ENCODE data around the gene CFAP97D1.

The CFAP97D1 gene

DNA sequence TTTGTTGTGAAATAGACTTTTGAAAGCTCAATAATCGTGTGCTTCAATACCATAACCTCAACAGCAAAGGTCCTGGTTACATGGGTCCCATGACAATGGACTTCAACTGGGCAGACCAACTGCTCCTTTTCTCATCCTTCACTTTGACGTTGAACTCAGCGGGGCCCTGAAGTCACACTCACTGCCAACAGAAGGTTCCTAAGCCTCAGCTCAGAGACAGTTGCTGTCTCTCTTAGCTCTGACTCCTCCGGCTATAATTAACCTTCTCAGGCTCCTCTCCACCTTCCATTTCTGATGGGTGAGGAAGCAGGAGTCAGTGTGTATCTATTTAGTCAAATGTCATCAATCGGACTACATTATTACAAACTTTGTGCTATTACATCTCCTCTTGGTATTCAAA, 28.9 kb downstream of the CFAP97D1 start:
- H3K36me3 ChIP-seq (replicated peaks; ENCODE audit: low read depth, low read length) = no peaks in the 10 kb centered on the region
- no peaks in the 10 kb centered on the region for H3K9me3 ChIP-seq (ENCODE audit: insufficient read depth, low read length)
- no peaks in the 10 kb centered on the region for H3K4me1 ChIP-seq (ENCODE audit: low read length)
- H3K9ac ChIP-seq (ENCODE audit: low read length) = no peak overlapping the region
- TF ChIP-seq, protein P1, sequence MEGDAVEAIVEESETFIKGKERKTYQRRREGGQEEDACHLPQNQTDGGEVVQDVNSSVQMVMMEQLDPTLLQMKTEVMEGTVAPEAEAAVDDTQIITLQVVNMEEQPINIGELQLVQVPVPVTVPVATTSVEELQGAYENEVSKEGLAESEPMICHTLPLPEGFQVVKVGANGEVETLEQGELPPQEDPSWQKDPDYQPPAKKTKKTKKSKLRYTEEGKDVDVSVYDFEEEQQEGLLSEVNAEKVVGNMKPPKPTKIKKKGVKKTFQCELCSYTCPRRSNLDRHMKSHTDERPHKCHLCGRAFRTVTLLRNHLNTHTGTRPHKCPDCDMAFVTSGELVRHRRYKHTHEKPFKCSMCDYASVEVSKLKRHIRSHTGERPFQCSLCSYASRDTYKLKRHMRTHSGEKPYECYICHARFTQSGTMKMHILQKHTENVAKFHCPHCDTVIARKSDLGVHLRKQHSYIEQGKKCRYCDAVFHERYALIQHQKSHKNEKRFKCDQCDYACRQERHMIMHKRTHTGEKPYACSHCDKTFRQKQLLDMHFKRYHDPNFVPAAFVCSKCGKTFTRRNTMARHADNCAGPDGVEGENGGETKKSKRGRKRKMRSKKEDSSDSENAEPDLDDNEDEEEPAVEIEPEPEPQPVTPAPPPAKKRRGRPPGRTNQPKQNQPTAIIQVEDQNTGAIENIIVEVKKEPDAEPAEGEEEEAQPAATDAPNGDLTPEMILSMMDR (IDR thresholded peaks at IDR 0.05; ENCODE audit: low read depth, low read length) = no peak
- no peak for TF ChIP-seq EZH2phosphoT487 (IDR thresholded peaks at IDR 0.05; ENCODE audit: low read depth)
- H2AFZ ChIP-seq (ENCODE audit: low read depth, low read length) = no peak overlapping the region
- peaks cover 3% of the 10 kb centered on the region; the same call in 1 of the 2 replicates for H3K27me3 ChIP-seq (ENCODE audit: low read depth, low read length)
- H3K27ac ChIP-seq (ENCODE audit: low read length) = no peak overlapping the region
- no peaks in the 10 kb centered on the region for H3K79me2 ChIP-seq (ENCODE audit: low read length)
- H3K4me3 ChIP-seq (ENCODE audit: low read length) = no peak overlapping the region
- no peaks in the 10 kb centered on the region for H4K20me1 ChIP-seq (ENCODE audit: insufficient read depth, low read length)
- no peak overlapping the region for H3K4me2 ChIP-seq (ENCODE audit: low read length)

DNA sequence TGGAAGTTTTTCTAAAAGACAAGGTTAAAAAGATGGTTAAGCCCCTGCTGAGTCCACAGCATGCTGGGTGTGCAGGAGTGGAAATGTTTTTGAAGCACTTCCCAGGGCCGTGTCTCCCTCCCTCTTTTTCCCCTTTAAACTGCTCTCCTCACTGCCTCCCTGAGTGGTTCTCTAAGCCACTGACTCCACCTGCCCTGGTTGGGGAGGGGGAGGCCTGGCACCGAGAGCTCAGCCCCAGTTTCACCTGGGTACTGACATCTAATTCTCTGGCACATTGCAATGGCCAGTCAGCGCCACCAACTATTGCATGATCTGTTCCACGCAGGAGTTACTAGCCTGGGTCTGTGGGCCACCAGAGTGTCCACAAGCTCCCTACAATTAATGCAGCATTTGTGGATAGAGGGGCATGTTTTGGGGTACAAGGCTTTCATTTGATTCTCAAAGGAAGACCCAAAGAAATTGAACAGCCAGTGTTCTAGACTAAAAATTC, 30.0 kb downstream of the CFAP97D1 start:
- H3K36me3 ChIP-seq (replicated peaks; ENCODE audit: low read depth, low read length) = no peaks in the 10 kb centered on the region
- H3K79me2 ChIP-seq (ENCODE audit: low read length) = no peaks in the 10 kb centered on the region
- H4K20me1 ChIP-seq (ENCODE audit: insufficient read depth, low read length) = no peaks in the 10 kb centered on the region
- TF ChIP-seq, protein P1 (IDR thresholded peaks at IDR 0.05; ENCODE audit: low read depth, low read length) = no peak
- TF ChIP-seq EZH2phosphoT487 (IDR thresholded peaks at IDR 0.05; ENCODE audit: low read depth) = no peak
- no peaks in the 10 kb centered on the region for H3K4me1 ChIP-seq (ENCODE audit: low read length)
- H2AFZ ChIP-seq (ENCODE audit: low read depth, low read length) = no peak overlapping the region
- H3K4me3 ChIP-seq (ENCODE audit: low read length) = no peak overlapping the region
- no peak overlapping the region for H3K27ac ChIP-seq (ENCODE audit: low read length)
- H3K9me3 ChIP-seq (ENCODE audit: insufficient read depth, low read length) = no peaks in the 10 kb centered on the region
- no peaks in the 10 kb centered on the region for H3K27me3 ChIP-seq (ENCODE audit: low read depth, low read length)
- no peak overlapping the region for H3K4me2 ChIP-seq (ENCODE audit: low read length)
- H3K9ac ChIP-seq (ENCODE audit: low read length) = no peak overlapping the region

DNA sequence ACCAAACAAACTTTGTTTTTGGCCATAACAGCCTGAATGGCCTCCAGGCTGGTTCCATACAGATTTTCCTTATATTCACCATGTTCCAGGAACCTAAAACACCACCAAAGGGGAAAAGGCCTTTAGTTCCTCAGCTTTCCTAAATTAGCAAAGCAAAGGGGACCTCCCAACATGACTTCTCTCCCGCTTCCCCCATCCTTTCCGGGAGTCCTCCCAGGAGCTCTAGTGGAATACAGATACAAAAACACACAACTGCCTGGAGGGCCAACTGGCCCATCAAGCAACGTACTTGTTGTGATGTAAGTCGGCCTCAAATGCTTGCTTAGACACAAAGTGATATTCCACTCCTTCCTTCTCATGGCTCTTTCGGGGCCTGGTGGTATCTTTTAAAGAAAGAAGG, 30.6 kb downstream of the CFAP97D1 start:
- Histone ChIP-seq H3K79me2 (ENCODE audit: low read length) (no peaks in the 10 kb centered on the region), H3K4me2 (ENCODE audit: low read length) (no peak overlapping the region), H4K20me1 (ENCODE audit: insufficient read depth, low read length) (no peaks in the 10 kb centered on the region), H3K4me3 (ENCODE audit: low read length) (no peak overlapping the region), H3K9me3 (ENCODE audit: insufficient read depth, low read length) (no peaks in the 10 kb centered on the region), H3K4me1 (ENCODE audit: low read length) (no peaks in the 10 kb centered on the region), H3K27ac (ENCODE audit: low read length) (no peak overlapping the region), H3K36me3 (replicated peaks; ENCODE audit: low read depth, low read length) (no peaks in the 10 kb centered on the region), H2AFZ (ENCODE audit: low read depth, low read length) (no peak overlapping the region), H3K9ac (ENCODE audit: low read length) (no peak overlapping the region), H3K27me3 (ENCODE audit: low read depth, low read length) (no peaks in the 10 kb centered on the region)
- TF ChIP-seq, protein P1 (IDR thresholded peaks at IDR 0.05; ENCODE audit: low read depth, low read length) = no peak
- TF ChIP-seq EZH2phosphoT487 (IDR thresholded peaks at IDR 0.05; ENCODE audit: low read depth) = no peak

DNA sequence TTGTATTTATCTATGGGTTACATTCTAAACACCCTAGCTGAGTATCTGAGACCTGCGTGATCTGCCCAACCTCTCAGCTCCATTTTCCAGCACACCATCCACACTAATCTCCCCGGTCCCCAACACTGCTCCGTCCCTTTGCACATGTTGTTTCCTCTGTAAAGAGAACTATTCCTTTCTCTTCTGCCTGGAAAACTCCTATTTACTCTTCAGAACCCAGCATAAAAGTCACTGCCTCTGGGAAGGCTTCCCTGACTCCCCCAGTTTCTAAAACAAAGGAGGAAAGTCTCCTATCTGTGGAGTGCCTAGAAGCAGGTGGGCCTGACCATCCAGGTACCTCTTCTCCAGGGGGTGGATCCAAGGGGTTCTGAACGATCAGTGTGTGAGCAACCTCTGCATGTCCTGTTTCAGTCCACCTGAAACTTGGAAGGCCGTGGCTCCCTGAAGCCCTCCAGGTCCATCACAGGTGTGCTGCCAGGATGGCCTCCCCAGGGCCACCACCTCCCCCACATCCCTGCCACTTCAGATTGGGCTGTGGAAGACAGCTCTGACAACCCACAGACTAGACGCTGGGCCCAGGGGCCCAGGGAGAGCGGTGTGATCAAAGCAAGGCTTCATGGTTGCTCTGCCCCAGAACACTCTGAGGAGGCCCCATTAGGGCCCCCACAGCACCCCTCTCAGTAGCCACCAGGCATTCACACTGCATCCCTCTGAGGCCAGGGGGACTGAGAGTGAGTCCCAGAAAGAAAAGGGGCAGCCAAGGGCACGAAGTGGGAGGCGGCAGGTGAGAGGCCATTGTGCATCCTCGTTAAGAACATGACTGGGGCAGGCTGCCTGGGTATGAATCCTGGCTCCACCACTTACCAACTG, 32.4 kb downstream of the CFAP97D1 start:
- H3K9me3 ChIP-seq (ENCODE audit: insufficient read depth, low read length) = no peaks in the 10 kb centered on the region
- H3K4me1 ChIP-seq (ENCODE audit: low read length) = no peaks in the 10 kb centered on the region

More for the DNA sequence above, 32.4 kb downstream of the CFAP97D1 start:
- Histone ChIP-seq H3K79me2 (ENCODE audit: low read length) (no peaks in the 10 kb centered on the region), H2AFZ (ENCODE audit: low read depth, low read length) (no peak overlapping the region), H4K20me1 (ENCODE audit: insufficient read depth, low read length) (no peaks in the 10 kb centered on the region), H3K4me2 (ENCODE audit: low read length) (no peak overlapping the region), H3K27me3 (ENCODE audit: low read depth, low read length) (no peaks in the 10 kb centered on the region), H3K4me3 (ENCODE audit: low read length) (no peak overlapping the region), H3K9ac (ENCODE audit: low read length) (no peak overlapping the region), H3K36me3 (replicated peaks; ENCODE audit: low read depth, low read length) (no peaks in the 10 kb centered on the region), H3K27ac (ENCODE audit: low read length) (no peak overlapping the region)
- TF ChIP-seq EZH2phosphoT487 (IDR thresholded peaks at IDR 0.05; ENCODE audit: low read depth) = no peak
- TF ChIP-seq, protein P1 (IDR thresholded peaks at IDR 0.05; ENCODE audit: low read depth, low read length) = no peak

Data from OCI-LY3 (cell line).